Ascending aorta (tissue), 2 donors: ENCODE results near the gene DERL3. TPM values are rescaled to one million over a fixed set of nuclear protein-coding genes. Genes with fewer than 3 reads are reported as not detected.
A peak's percentile ranks its signal among the peaks of the same experiment; 100 is the strongest.
"Not testable (repeated sequence)": the region's sequence is repeated elsewhere in the genome, so short reads cannot be mapped to it uniquely, and the experiment has no call there.

Source experiments
- DNase-seq, 2 donors: peaks; one replicate each; pipeline ENCODE4 v3.0.0-alpha.2; 2019; ENCODE audit warnings: low spot score in 2 of 2
- H3K27ac ChIP-seq, 2 donors: fragments of 200-600 bp; sonication (generic); one replicate each; pipeline ENCODE4 v1.5.1; 2016 to 2017; ENCODE audit warnings: mild to moderate bottlenecking in 1 of 2
- H3K27me3 ChIP-seq: fragments of 200-600 bp; sonication (generic); one replicate; pipeline ENCODE4 v1.5.1; 2017
- H3K36me3 ChIP-seq, 2 donors: fragments of 200-600 bp; sonication (generic); one replicate each; pipeline ENCODE4 v1.5.1; 2016
- H3K4me1 ChIP-seq, 2 donors: fragments of 200-600 bp; sonication (generic); one replicate each; pipeline ENCODE4 v1.5.1; 2016 to 2017; ENCODE audit warnings: mild to moderate bottlenecking in 1 of 2
- H3K4me3 ChIP-seq, 2 donors: fragments of 200-600 bp; sonication (generic); one replicate each; pipeline ENCODE4 v1.5.1; 2016 to 2017; ENCODE audit warnings: mild to moderate bottlenecking in 1 of 2
- H3K9me3 ChIP-seq, 2 donors: fragments of 200-600 bp; sonication (generic); one replicate each; pipeline ENCODE4 v1.5.1; 2016
- intact Hi-C: fragments of 100-400 bp; cut with DNase I; formaldehyde crosslinking; loops from one replicate; pipeline ENCODE4 v1.15.1; 2023
- total RNA-seq: library from RNA; depleted of rRNA; stranded (reverse); fragments of >200 nt; gene quantifications from one replicate; pipeline ENCODE4 v1.1.0, GENCODE V29; 2016
- TF ChIP-seq, protein P1 (sequence below), 3 experiments: fragments of 200-600 bp in 2 of 3; fragments of 450-650 bp in 1 of 3; sonication (generic) in 2 of 3; IDR thresholded peaks; one replicate each; pipeline ENCODE4 v1.5.1; 2016 to 2019; ENCODE audit warnings: antibody characterized with exemption in 3 of 3, mild to moderate bottlenecking in 1 of 3, moderate library complexity in 1 of 3

The DERL3 gene
- total RNA-seq, 1 donor from 2014 or later, result 7.5 TPM

DNA sequence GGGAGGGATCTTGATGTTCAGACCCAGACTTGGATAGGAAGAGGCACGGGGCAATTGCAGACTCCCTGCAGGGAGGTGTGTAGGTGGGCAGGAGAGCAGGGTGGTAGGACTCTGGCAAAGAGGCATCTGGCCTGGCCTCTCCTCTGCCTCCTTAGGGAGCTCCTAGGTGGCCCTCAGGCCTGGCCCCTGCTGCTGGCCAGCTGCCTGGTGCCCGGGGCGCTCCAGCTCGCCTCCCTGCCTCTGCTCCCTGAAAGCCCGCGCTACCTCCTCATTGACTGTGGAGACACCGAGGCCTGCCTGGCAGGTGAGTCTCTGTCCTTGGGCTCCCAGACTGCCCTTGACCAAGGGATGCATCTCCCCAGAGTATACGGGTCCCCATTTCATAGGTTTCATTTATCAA is 38.8 kb upstream of the DERL3 start:
- H3K27ac ChIP-seq, result no peak overlapping the region
- H3K4me1 ChIP-seq, result no peaks in the 10 kb centered on the region
- no peaks in the 10 kb centered on the region for H3K27me3 ChIP-seq
- DNase-seq, result no peak
- no peaks in the 10 kb centered on the region for H3K9me3 ChIP-seq
- peaks cover 16 to 23% of the 10 kb centered on the region in 2 donors for H3K36me3 ChIP-seq
- no peak overlapping the region for H3K4me3 ChIP-seq
- TF ChIP-seq, protein P1, sequence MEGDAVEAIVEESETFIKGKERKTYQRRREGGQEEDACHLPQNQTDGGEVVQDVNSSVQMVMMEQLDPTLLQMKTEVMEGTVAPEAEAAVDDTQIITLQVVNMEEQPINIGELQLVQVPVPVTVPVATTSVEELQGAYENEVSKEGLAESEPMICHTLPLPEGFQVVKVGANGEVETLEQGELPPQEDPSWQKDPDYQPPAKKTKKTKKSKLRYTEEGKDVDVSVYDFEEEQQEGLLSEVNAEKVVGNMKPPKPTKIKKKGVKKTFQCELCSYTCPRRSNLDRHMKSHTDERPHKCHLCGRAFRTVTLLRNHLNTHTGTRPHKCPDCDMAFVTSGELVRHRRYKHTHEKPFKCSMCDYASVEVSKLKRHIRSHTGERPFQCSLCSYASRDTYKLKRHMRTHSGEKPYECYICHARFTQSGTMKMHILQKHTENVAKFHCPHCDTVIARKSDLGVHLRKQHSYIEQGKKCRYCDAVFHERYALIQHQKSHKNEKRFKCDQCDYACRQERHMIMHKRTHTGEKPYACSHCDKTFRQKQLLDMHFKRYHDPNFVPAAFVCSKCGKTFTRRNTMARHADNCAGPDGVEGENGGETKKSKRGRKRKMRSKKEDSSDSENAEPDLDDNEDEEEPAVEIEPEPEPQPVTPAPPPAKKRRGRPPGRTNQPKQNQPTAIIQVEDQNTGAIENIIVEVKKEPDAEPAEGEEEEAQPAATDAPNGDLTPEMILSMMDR (IDR thresholded peaks at IDR 0.05), result no peak
- intact Hi-C loops, result no loop called here

DNA sequence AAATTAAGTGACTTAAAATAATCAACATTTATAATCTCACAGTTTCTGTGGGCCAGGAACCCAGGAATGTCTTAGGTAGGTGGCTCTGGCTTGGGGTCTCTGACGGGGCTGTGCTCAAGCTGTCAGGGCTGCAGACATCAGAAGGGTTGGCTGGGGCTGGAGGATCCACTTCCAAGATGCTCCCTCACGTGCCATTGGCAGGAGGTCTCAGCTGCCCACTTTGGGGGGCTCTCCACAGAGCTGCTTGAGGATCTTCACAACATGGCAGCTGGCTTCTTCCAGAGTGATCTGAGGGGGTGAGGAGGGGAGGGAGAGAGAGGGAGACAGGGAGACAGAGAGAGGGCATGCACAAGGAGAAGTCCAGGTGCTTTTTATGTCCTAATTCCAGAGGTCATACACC is 37.0 kb upstream of the DERL3 start:
- intact Hi-C loops, result no loop called here
- H3K9me3 ChIP-seq, result no peaks in the 10 kb centered on the region
- H3K27ac ChIP-seq, result no peak overlapping the region
- peaks cover 12 to 21% of the 10 kb centered on the region in 2 donors for H3K36me3 ChIP-seq
- H3K4me1 ChIP-seq, result no peaks in the 10 kb centered on the region
- DNase-seq, result no peak
- H3K27me3 ChIP-seq, result no peaks in the 10 kb centered on the region
- H3K4me3 ChIP-seq, result no peak overlapping the region
- TF ChIP-seq, protein P1 (IDR thresholded peaks at IDR 0.05), result no peak

DNA sequence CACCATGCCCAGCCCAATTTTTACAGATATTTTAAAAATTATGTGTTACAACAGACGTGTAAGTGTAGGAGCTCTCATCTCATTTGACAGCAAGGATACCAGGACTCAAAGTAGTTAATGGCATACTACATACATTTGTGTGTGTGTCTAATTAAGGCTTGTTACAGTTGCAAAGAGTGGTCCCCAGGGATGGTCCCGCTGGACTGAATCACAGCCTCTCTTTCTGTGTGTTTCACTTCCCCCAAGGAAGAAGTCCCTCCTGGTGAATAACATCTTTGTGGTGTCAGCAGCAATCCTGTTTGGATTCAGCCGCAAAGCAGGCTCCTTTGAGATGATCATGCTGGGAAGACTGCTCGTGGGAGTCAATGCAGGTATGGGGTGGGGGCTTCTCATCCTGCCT is 36.1 kb upstream of the DERL3 start:
- H3K27ac ChIP-seq, result no peak overlapping the region
- H3K4me1 ChIP-seq, result no peaks in the 10 kb centered on the region
- no peak for DNase-seq
- peaks cover 16 to 27% of the 10 kb centered on the region in 2 donors for H3K36me3 ChIP-seq
- no peaks in the 10 kb centered on the region for H3K27me3 ChIP-seq
- TF ChIP-seq, protein P1 (IDR thresholded peaks at IDR 0.05), result no peak
- no peak overlapping the region for H3K4me3 ChIP-seq
- intact Hi-C loops, result no loop called here
- no peaks in the 10 kb centered on the region for H3K9me3 ChIP-seq

DNA sequence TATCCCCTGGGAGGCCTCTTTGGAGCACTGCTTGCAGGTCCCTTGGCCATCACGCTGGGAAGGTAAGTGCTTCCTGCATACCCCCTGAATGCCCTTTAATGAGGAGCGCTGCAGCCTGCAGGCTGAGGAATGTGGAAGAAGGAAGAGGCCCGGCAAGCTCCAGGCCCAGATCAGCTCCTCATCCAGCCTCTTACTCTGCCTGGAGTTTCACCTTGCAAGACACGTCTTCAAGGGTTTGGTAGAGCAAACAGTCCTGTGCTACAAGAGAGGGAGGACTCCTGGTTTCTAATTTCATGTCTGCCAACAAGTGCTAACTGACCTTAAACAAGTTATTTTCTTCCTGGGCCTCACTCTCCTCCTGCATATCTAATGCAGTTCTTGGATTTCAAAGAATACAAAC is 29.8 kb upstream of the DERL3 start:
- TF ChIP-seq, protein P1 (IDR thresholded peaks at IDR 0.05), result no peak
- H3K27me3 ChIP-seq, result no peaks in the 10 kb centered on the region
- intact Hi-C loops, result no loop called here
- peaks cover 15 to 31% of the 10 kb centered on the region in 2 donors for H3K36me3 ChIP-seq
- H3K4me1 ChIP-seq, result no peaks in the 10 kb centered on the region
- no peak overlapping the region for H3K4me3 ChIP-seq
- no peak for DNase-seq
- no peak overlapping the region for H3K27ac ChIP-seq
- H3K9me3 ChIP-seq, result no peaks in the 10 kb centered on the region

DNA sequence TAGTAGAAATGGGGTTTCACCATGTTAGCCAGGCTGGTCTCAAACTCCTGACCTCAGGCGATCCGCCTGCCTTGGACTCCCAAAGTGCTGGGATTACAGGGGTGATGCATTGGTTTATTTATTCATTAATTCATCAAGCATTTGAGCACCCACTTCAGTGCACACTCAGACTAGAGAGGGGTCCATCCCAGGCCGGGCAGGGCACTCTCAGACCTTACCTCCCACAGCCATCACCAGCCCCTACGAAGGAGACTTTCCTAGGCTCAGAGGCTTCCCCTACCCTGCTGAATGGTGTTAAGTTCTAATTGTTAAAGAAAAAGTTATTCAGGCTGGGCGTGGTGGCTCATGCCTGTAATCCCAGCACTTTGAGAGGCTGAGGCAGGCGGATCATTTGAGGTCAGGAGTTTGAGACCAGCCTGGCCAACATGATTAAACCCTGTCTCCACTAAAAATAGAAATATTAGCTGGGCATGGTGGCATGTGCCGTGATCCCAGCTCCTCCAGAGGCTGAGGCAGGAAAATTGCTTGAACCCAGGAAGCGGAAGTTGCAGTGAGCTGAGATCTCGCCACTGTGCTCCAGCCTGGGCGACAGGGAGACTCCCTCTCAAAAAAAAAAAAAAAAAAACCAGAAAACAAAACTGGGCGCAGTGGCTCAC is 25.8 kb upstream of the DERL3 start:
- H3K4me1 ChIP-seq, H3K27ac ChIP-seq, DNase-seq, intact Hi-C loops, H3K27me3 ChIP-seq, H3K9me3 ChIP-seq, H3K4me3 ChIP-seq: not testable (repeated sequence)
- peaks cover 11 to 23% of the 10 kb centered on the region in 2 donors for H3K36me3 ChIP-seq

DNA sequence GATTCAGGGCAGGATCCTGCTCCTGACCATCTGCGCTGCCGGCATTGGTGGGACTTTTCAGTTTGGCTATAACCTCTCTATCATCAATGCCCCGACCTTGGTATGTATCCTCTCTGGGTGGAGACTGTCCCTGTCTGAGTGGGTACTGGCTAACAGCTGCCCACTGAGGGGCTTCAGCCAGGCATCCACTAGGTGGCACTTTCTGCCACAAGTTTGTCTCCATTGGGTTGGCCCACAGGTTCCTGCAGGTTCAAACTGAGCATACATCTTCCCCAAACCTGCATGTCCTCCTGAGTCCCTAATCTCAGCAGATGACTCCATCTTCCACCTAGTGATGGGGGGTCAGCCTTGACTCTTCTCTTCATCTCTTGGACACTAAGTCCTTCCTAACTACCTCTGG is 23.3 kb upstream of the DERL3 start:
- Histone ChIP-seq H3K9me3 (no peaks in the 10 kb centered on the region), H3K4me1 (peaks cover 0 to 6% of the 10 kb centered on the region in 2 donors), H3K4me3 (no peak overlapping the region), H3K27ac (no peak overlapping the region), H3K36me3 (peaks cover 0 to 4% of the 10 kb centered on the region in 2 donors), H3K27me3 (no peaks in the 10 kb centered on the region)
- TF ChIP-seq, protein P1 (IDR thresholded peaks at IDR 0.05), result peak in 2 of 3 experiments; percentile 32 to 47
- intact Hi-C loops, result no loop called here
- DNase-seq, result no peak

DNA sequence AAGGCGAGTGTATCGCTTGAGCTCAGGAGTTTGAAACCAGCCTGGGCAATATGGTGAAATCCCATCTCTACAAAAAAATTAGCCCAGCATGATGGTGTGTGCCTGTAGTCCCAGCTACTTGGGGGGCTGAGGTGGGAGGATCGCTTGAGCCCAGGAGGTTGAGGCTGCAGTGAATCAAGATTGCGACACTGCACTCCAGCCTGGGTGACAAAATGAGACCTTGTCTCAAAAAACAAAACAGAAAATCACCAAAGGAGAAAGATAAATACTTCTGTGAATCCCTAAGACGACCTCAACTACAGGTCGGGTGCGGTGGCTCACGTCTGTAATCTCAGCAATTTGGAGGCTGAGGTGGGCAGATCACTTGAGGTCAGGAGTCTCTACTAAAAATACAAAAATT is 21.4 kb upstream of the DERL3 start:
- H3K4me3 ChIP-seq, H3K9me3 ChIP-seq, H3K4me1 ChIP-seq, H3K36me3 ChIP-seq, H3K27ac ChIP-seq, intact Hi-C loops, DNase-seq, H3K27me3 ChIP-seq: not testable (repeated sequence)
